Body of pancreas (tissue), 4 donors: ENCODE data around the gene NAGLU.

Source experiments
- POLR2A ChIP-seq, 3 donors: fragments of 450-650 bp; IDR thresholded peaks; one replicate each; pipeline ENCODE4 v1.6.1; 2016; ENCODE audit warnings: antibody characterized with exemption in 3 of 3, mild to moderate bottlenecking in 2 of 3
- TF ChIP-seq, protein P1 (sequence below), 7 experiments: fragments of 450-650 bp in 4 of 7; fragments of 200-600 bp in 3 of 7; sonication (generic) in 3 of 7; IDR thresholded peaks; one replicate each; pipeline ENCODE4 v1.5.1; 2016 to 2019; ENCODE audit warnings: antibody characterized with exemption in 7 of 7

DNA sequence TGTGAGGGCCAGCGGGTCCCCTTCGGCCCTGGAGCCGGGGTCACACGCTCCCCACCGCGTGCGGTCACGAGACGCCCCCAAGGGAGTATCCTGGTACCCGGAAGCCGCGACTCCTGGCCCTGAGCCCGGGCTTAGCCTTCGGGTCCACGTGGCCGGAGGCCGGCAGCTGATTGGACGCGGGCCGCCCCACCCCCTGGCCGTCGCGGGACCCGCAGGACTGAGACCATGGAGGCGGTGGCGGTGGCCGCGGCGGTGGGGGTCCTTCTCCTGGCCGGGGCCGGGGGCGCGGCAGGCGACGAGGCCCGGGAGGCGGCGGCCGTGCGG lies at the start of gene NAGLU:
- TF ChIP-seq, protein P1, sequence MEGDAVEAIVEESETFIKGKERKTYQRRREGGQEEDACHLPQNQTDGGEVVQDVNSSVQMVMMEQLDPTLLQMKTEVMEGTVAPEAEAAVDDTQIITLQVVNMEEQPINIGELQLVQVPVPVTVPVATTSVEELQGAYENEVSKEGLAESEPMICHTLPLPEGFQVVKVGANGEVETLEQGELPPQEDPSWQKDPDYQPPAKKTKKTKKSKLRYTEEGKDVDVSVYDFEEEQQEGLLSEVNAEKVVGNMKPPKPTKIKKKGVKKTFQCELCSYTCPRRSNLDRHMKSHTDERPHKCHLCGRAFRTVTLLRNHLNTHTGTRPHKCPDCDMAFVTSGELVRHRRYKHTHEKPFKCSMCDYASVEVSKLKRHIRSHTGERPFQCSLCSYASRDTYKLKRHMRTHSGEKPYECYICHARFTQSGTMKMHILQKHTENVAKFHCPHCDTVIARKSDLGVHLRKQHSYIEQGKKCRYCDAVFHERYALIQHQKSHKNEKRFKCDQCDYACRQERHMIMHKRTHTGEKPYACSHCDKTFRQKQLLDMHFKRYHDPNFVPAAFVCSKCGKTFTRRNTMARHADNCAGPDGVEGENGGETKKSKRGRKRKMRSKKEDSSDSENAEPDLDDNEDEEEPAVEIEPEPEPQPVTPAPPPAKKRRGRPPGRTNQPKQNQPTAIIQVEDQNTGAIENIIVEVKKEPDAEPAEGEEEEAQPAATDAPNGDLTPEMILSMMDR (IDR thresholded peaks at IDR 0.05): no peak
- TF ChIP-seq POLR2A (IDR thresholded peaks at IDR 0.05): peak in 2 of 3 donors; percentile 54 to 58
